Pancreas (tissue), 10 donors: ENCODE measurements around the gene WDTC1. TPM values are rescaled to one million over a fixed set of nuclear protein-coding genes. Genes with fewer than 3 reads are reported as not detected.
"Not testable (repeated sequence)": the region's sequence is repeated elsewhere in the genome, so short reads cannot be mapped to it uniquely, and the experiment has no call there.

Source experiments
- ATAC-seq, 4 donors: fragments of 200-7000 bp; cut with Tn5 transposase; one replicate each; pipeline versions ENCODE4 v1.8.0 to v1.9.1; 2020; ENCODE audit warnings: mild to moderate bottlenecking in 4 of 4, moderate library complexity in 4 of 4
- DNase-seq, 6 donors: peaks; one replicate each; pipeline ENCODE4 v3.0.0-alpha.2; 2020
- FAIRE-seq: peaks from 2 replicates; lab custom pipeline; 2012; peaks lifted over from hg19 to GRCh38; lab: Jason Lieb, UNC
- H3K27ac ChIP-seq, 4 donors: fragments of 200-600 bp; sonication (generic); 1 replicate in 3 of 4; 2 replicates in 1 of 4; pipeline versions ENCODE4 v1.5.0 to v1.8.0; 2020
- H3K27me3 ChIP-seq, 4 donors: fragments of 200-600 bp; one replicate each; pipeline ENCODE4 v1.8.0; 2021
- H3K36me3 ChIP-seq, 3 donors: fragments of 200-600 bp; sonication (generic) in 1 of 3; one replicate each; pipeline versions ENCODE4 v1.5.0 to v1.8.0; 2020 to 2021
- H3K4me1 ChIP-seq, 3 donors: fragments of 200-600 bp; one replicate each; pipeline ENCODE4 v1.8.0; 2021
- H3K4me3 ChIP-seq, 4 donors: fragments of 200-600 bp; sonication (generic) in 2 of 4; one replicate each; pipeline versions ENCODE4 v1.5.0 to v1.8.0; 2020 to 2021
- H3K9me3 ChIP-seq, 4 donors: fragments of 200-600 bp; one replicate each; pipeline ENCODE4 v1.8.0; 2021
- CTCF ChIP-seq, 4 donors: fragments of 200-600 bp; sonication (generic) in 3 of 4; IDR thresholded peaks; one replicate each; pipeline versions ENCODE4 v1.5.0 to v1.8.0; 2021; ENCODE audit warnings: antibody characterized with exemption in 4 of 4
- WGBS, 2 donors: extraction: QIAGEN DNeasy Blood & Tissue Kit; methylation state at CpG; one replicate each; pipeline ENCODE4 v1.1.7; 2013; 5-methylcytosine and 5-hydroxymethylcytosine counted together
- intact Hi-C, 3 donors: fragments of 100-400 bp; cut with DNase I; formaldehyde crosslinking; loops; one replicate each; pipeline versions ENCODE4 v1.11.1 to v1.14.2; 2022
- polyA plus RNA-seq, 2 donors: library from polyadenylated mRNA; stranded (reverse); fragments of 200-250 nt; gene quantifications; one replicate each; pipeline ENCODE4 v1.2.3, GENCODE V29; 2013
- total RNA-seq, 6 donors: library from RNA; stranded (reverse); fragmentation: NEBNext Ultra II Directional in 4 of 6; extraction: Animal tissue kit (Norgen Biotek cat#: 25700) in 4 of 6; gene quantifications; one replicate each; pipeline versions ENCODE4 v1.2.1 to v1.2.4, GENCODE V29; 2021 to 2023
- donor health status: healthy with polysubstance abuse.
- donor health status: DM: no; HTN: no; CAD: no; lungs with moderate emphysema.
- donor health status: DM: no; HTN: no; CAD: no.
- donor health status: control.
- donor health status: control.
- donor health status: Bipolar disorder and iron deficiency.
- donor health status: DM: yes; HTN: yes; CAD: no.
- donor health status: DM: no; HTN: no; CAD: no.
- donor health status: DM: no; HTN: no; CAD: no.
- donor health status: DM: yes; HTN: yes; CAD: no.

Gene WDTC1
- total and polyA plus RNA-seq, 8 donors: 12.2 to 33.2 (median 18.2) TPM

GRCh38 chr1:27201295-27201694 lies 33.1 kb upstream of the WDTC1 start:
- no peaks in the 10 kb centered on the region for H3K9me3 ChIP-seq
- DNase-seq: no peak
- no peak overlapping the region for H3K4me3 ChIP-seq
- H3K27me3 ChIP-seq: no peaks in the 10 kb centered on the region
- WGBS, 2 donors: 82 to 87% methylated on average over 24 of the region's 24 CpGs
- H3K36me3 ChIP-seq: no peaks in the 10 kb centered on the region
- no peak for TF ChIP-seq CTCF (IDR thresholded peaks at IDR 0.05)
- no peaks in the 10 kb centered on the region for H3K4me1 ChIP-seq
- ATAC-seq: no peak
- intact Hi-C loops: no loop called here
- FAIRE-seq: no peak
- H3K27ac ChIP-seq: no peak overlapping the region

DNA sequence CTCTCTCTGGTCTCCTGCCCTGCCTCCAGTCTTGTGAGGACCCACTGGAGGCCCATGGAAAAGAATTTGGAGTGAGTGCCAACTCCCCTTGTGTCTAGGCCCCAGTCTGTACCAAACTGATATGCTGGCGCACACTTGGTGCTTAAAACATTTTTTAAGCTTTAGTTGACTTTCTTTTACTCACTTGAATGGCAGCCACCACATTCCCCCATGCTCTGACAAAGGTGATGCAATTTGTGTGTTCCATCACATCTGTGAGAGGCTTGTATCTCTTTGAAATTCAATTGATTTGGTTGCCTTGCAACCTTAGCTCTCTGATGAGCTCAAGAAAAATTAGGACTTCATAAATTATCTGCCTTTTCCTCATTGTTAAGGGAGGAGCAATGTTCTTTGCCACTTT lies 30.5 kb upstream of the WDTC1 start:
- H3K27ac ChIP-seq: no peak overlapping the region
- no peaks in the 10 kb centered on the region for H3K27me3 ChIP-seq
- no peak for TF ChIP-seq CTCF (IDR thresholded peaks at IDR 0.05)
- DNase-seq (no peak), ATAC-seq (no peak), FAIRE-seq (no peak)
- no peaks in the 10 kb centered on the region for H3K36me3 ChIP-seq
- WGBS, 2 donors: 86 to 96% methylated on average over 1 of the region's 1 CpG
- no peaks in the 10 kb centered on the region for H3K4me1 ChIP-seq
- H3K9me3 ChIP-seq: no peaks in the 10 kb centered on the region
- H3K4me3 ChIP-seq: no peak overlapping the region
- intact Hi-C loops: no loop called here

DNA sequence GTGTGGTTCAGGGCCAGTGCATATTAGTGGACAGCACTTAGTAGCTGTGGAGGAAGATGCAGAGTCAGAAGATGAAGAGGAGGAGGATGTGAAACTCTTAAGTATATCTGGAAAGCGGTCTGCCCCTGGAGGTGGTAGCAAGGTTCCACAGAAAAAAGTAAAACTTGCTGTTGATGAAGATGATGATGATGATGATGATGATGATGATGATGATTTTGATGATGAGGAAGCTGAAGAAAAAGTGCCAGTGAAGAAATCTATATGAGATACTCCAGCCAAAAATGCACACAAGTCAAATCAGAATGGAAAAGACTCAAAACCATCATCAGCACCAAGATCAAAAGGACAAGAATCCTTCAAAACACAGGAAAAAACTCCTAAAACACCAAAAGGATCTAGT lies 27.2 kb upstream of the WDTC1 start:
- H3K27me3 ChIP-seq, ATAC-seq, H3K4me3 ChIP-seq, intact Hi-C loops, FAIRE-seq, H3K9me3 ChIP-seq, H3K36me3 ChIP-seq, DNase-seq, H3K27ac ChIP-seq, H3K4me1 ChIP-seq: not testable (repeated sequence)
- WGBS, 2 donors: 62 to 70% methylated on average over 1 of the region's 1 CpG

DNA sequence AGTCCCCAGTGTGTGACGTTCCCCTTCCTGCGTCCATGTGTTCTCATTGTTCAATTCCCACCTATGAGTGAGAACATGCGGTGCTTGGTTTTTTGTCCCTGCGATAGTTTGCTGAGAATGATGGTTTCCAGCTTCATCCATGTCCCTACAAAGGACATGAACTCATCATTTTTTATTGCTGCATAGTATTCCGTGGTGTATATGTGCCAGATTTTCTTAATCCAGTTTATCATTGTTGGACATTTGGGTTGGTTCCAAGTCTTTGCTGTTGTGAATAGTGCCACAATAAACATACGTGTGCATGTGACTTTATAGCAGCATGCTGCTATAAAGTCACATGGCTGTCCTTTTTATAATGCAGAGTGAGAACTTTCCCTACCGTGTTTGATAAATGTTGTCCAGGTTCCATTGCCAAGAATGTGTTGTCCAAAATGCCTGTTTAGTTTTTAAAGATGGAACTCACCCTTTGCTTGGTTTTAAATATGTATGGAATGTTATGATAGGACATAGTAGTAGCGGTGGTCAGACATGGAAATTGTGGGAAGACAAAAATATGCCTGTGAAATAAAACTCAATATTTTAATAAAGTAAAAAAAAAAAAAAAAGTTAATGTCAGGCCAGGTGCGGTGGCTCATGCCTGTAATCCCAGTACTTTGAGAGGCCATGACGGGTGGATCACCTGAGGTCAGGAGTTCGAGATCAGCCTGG lies 26.1 kb upstream of the WDTC1 start:
- H3K4me1 ChIP-seq, FAIRE-seq, ATAC-seq, H3K27me3 ChIP-seq, H3K9me3 ChIP-seq, H3K4me3 ChIP-seq, DNase-seq, intact Hi-C loops, H3K27ac ChIP-seq, H3K36me3 ChIP-seq: not testable (repeated sequence)
- WGBS, 2 donors: 81 to 88% methylated on average over 11 of the region's 11 CpGs

- no peaks in the 10 kb centered on the region for H3K36me3 ChIP-seq
- DNase-seq (no peak), FAIRE-seq (no peak), ATAC-seq (no peak)
- H3K27ac ChIP-seq: no peak overlapping the region
- H3K27me3 ChIP-seq: no peaks in the 10 kb centered on the region
- no peak overlapping the region for H3K4me3 ChIP-seq
- intact Hi-C loops: no loop called here
- H3K9me3 ChIP-seq: no peaks in the 10 kb centered on the region
- H3K4me1 ChIP-seq: no peaks in the 10 kb centered on the region
- WGBS, 2 donors: 85 to 86% methylated on average over 7 of the region's 7 CpGs
- no peak for TF ChIP-seq CTCF (IDR thresholded peaks at IDR 0.05)
These were observed 18.0 kb upstream of the WDTC1 start for GRCh38 chr1:27216466-27216865.

DNA sequence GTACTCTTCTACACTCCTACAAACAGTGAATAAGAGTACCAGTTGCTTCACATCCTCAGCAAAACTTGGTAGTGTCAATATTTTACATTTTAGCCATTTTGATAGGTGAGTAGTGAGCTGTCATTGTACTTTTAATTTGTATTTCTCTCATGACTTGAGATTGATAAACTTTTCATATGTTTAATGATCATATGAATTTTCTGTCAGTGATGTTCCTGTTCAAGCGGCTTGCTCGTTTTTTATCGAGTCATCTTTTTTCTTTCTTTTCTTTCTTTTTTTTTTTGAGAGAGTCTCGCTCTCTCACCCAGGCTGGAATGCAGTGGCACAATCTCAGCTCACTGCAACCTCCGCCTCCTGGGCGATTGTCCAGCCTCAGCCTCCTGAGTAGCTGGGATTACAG lies 17.0 kb upstream of the WDTC1 start:
- intact Hi-C loops: no loop called here
- no peak for FAIRE-seq

More for the DNA sequence above, 17.0 kb upstream of the WDTC1 start:
- Histone ChIP-seq H3K27me3 (no peaks in the 10 kb centered on the region), H3K27ac (no peak overlapping the region), H3K36me3 (no peaks in the 10 kb centered on the region), H3K4me3 (no peak overlapping the region), H3K4me1 (no peaks in the 10 kb centered on the region), H3K9me3 (no peaks in the 10 kb centered on the region)
- TF ChIP-seq CTCF (IDR thresholded peaks at IDR 0.05): no peak
- no peak for DNase-seq
- no peak for ATAC-seq
- 84 to 88% methylated on average over 6 of the region's 6 CpGs for WGBS, 2 donors
